ENCODE data around the gene IGF2BP2.

GRCh38 chr3:185656321-185656840, 168.5 kb downstream of the IGF2BP2 start:
- TF ChIP-seq POLR2AphosphoS5 (IDR thresholded peaks at IDR 0.05) (peak; percentile 49 to 79 (median 70)), CTCF (IDR thresholded peaks at IDR 0.05) (no peak)
